Measurements from ENCODE around the gene NFATC1.

DNA sequence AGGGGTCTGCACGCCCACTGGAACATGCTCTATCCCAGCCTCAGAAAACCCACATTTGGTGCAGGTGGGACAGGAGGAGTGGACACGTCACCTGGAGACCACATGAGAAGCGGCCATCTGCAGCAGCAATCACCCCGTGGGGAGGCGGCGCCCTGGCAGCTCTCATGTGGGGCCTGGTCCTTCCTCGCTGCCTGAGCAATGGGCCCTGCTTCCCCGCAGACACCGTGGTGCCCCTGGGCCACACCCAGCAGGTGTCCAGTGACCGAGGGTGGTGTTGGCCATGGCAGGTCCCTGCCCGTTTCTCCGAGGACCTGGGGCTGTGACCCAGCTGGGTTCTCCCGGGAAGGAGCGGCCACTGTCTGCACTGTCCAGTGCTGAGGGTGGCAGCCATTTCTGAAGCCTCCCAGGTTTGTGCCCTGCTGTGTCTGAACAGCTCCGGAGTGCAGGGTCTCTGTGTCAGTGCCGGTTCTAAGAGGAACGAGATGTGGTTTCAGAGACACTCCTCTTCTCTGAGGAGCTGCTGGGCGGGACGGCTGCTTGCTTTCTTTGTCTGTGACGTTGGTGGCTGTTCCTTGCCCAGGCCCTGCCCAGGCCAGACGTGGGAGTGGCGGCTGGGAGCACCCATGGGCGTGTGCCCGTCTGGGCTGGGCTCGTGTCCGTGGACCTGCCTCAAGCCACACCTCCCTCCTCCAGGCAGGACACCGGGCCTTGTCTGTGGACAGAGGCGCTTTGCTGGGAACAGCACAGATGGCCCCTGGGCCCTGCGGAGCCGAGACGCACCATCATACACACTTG is 44.8 kb downstream of the NFATC1 start:
- TF ChIP-seq, protein P1, sequence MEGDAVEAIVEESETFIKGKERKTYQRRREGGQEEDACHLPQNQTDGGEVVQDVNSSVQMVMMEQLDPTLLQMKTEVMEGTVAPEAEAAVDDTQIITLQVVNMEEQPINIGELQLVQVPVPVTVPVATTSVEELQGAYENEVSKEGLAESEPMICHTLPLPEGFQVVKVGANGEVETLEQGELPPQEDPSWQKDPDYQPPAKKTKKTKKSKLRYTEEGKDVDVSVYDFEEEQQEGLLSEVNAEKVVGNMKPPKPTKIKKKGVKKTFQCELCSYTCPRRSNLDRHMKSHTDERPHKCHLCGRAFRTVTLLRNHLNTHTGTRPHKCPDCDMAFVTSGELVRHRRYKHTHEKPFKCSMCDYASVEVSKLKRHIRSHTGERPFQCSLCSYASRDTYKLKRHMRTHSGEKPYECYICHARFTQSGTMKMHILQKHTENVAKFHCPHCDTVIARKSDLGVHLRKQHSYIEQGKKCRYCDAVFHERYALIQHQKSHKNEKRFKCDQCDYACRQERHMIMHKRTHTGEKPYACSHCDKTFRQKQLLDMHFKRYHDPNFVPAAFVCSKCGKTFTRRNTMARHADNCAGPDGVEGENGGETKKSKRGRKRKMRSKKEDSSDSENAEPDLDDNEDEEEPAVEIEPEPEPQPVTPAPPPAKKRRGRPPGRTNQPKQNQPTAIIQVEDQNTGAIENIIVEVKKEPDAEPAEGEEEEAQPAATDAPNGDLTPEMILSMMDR (IDR thresholded peaks at IDR 0.05) = no peak
- TF ChIP-seq EP300 (IDR thresholded peaks at IDR 0.05) (no peak), POLR2A (IDR thresholded peaks at IDR 0.05) (no peak), POLR2AphosphoS5 (IDR thresholded peaks at IDR 0.05) (no peak)

All from suprapubic skin (tissue), 4 donors.